ENCODE results near the gene GPR62.

GPR62 gene

GRCh38 chr3:51975852-51976549 lies 20.8 kb downstream of the GPR62 start:
- H3K79me2 ChIP-seq (ENCODE audit: control insufficient read depth, insufficient read depth, low read length, unreplicated experiment) = peaks cover 7% of the 10 kb centered on the region
- no peak overlapping the region for H2AFZ ChIP-seq (ENCODE audit: low read length, unreplicated experiment)
- H3K27me3 ChIP-seq (ENCODE audit: insufficient read depth, low read length) = no peaks in the 10 kb centered on the region
- peaks cover 18% of the 10 kb centered on the region for H3K4me1 ChIP-seq (ENCODE audit: control insufficient read depth, insufficient read depth, low read length, unreplicated experiment)
- no peak overlapping the region for H3K27ac ChIP-seq (ENCODE audit: low read depth, low read length)
- H3K36me3 ChIP-seq (ENCODE audit: insufficient read depth, low read length) = no peaks in the 10 kb centered on the region
- H3K4me3 ChIP-seq (ENCODE audit: low read depth, low read length) = peak overlapping the region; percentile 93

DNA sequence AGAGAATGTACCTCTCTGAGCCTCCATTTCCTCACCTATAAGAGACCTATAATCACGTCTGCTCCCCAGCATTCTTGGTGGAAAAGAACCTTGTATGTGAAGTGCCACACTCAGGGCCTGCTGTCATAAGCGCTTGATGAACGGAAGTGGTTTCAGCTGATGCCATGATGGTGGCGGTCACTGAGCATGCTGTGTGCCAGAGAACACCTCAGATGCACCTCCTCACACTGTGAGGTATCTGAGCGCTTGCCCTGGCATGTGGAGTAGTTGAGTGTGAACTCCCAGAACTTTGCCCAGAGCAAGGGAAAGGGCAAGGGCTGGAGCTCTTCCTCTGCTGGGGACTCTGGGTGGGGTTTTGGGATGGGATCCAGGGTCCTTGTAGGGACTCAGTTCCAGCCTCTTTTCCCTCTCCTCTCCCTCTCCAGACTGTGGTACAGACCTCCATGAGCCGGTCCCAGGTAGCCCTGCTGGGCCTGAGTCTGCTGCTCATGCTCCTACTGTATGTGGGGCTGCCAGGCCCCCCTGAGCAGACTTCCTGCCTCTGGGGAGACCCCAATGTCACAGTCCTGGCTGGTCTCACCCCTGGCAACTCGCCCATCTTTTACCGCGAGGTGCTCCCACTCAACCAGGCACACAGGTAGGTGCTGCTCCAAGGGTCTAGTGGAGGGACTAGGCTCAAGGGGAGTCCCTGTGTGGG lies 22.4 kb downstream of the GPR62 start:
- H3K27me3 ChIP-seq (ENCODE audit: insufficient read depth, low read length) = no peaks in the 10 kb centered on the region
- no peak overlapping the region for H2AFZ ChIP-seq (ENCODE audit: low read length, unreplicated experiment)
- H3K79me2 ChIP-seq (ENCODE audit: control insufficient read depth, insufficient read depth, low read length, unreplicated experiment) = peaks cover 11% of the 10 kb centered on the region
- H3K36me3 ChIP-seq (ENCODE audit: insufficient read depth, low read length) = no peaks in the 10 kb centered on the region
- peaks cover 23% of the 10 kb centered on the region for H3K4me1 ChIP-seq (ENCODE audit: control insufficient read depth, insufficient read depth, low read length, unreplicated experiment)
- H3K27ac ChIP-seq (ENCODE audit: low read depth, low read length) = no peak overlapping the region
- no peak overlapping the region for H3K4me3 ChIP-seq (ENCODE audit: low read depth, low read length)

- Histone ChIP-seq H3K4me1 (ENCODE audit: control insufficient read depth, insufficient read depth, low read length, unreplicated experiment) (peaks cover 23% of the 10 kb centered on the region), H3K4me3 (ENCODE audit: low read depth, low read length) (no peak overlapping the region), H3K36me3 (ENCODE audit: insufficient read depth, low read length) (no peaks in the 10 kb centered on the region), H3K79me2 (ENCODE audit: control insufficient read depth, insufficient read depth, low read length, unreplicated experiment) (peaks cover 11% of the 10 kb centered on the region), H3K27ac (ENCODE audit: low read depth, low read length) (no peak overlapping the region), H2AFZ (ENCODE audit: low read length, unreplicated experiment) (no peak overlapping the region), H3K27me3 (ENCODE audit: insufficient read depth, low read length) (no peaks in the 10 kb centered on the region)
These were observed 22.9 kb downstream of the GPR62 start for GRCh38 chr3:51978143-51978502.

- H3K36me3 ChIP-seq (ENCODE audit: insufficient read depth, low read length) = no peaks in the 10 kb centered on the region
- H3K27ac ChIP-seq (ENCODE audit: low read depth, low read length) = no peak overlapping the region
- H3K27me3 ChIP-seq (ENCODE audit: insufficient read depth, low read length) = no peaks in the 10 kb centered on the region
- H2AFZ ChIP-seq (ENCODE audit: low read length, unreplicated experiment) = no peak overlapping the region
- H3K4me3 ChIP-seq (ENCODE audit: low read depth, low read length) = no peak overlapping the region
- H3K79me2 ChIP-seq (ENCODE audit: control insufficient read depth, insufficient read depth, low read length, unreplicated experiment) = peaks cover 13% of the 10 kb centered on the region
- H3K4me1 ChIP-seq (ENCODE audit: control insufficient read depth, insufficient read depth, low read length, unreplicated experiment) = peaks cover 23% of the 10 kb centered on the region
These were observed 25.1 kb downstream of the GPR62 start for GRCh38 chr3:51980253-51980652.

- Histone ChIP-seq H3K36me3 (ENCODE audit: insufficient read depth, low read length) (no peaks in the 10 kb centered on the region), H2AFZ (ENCODE audit: low read length, unreplicated experiment) (peak overlapping the region; percentile 40), H3K27me3 (ENCODE audit: insufficient read depth, low read length) (no peaks in the 10 kb centered on the region), H3K4me1 (ENCODE audit: control insufficient read depth, insufficient read depth, low read length, unreplicated experiment) (peaks cover 14% of the 10 kb centered on the region), H3K27ac (ENCODE audit: low read depth, low read length) (peak overlapping the region; percentile 77), H3K79me2 (ENCODE audit: control insufficient read depth, insufficient read depth, low read length, unreplicated experiment) (peaks cover 13% of the 10 kb centered on the region), H3K4me3 (ENCODE audit: low read depth, low read length) (peak overlapping the region; percentile 85)
These were observed 27.2 kb downstream of the GPR62 start for GRCh38 chr3:51982352-51982837.

DNA sequence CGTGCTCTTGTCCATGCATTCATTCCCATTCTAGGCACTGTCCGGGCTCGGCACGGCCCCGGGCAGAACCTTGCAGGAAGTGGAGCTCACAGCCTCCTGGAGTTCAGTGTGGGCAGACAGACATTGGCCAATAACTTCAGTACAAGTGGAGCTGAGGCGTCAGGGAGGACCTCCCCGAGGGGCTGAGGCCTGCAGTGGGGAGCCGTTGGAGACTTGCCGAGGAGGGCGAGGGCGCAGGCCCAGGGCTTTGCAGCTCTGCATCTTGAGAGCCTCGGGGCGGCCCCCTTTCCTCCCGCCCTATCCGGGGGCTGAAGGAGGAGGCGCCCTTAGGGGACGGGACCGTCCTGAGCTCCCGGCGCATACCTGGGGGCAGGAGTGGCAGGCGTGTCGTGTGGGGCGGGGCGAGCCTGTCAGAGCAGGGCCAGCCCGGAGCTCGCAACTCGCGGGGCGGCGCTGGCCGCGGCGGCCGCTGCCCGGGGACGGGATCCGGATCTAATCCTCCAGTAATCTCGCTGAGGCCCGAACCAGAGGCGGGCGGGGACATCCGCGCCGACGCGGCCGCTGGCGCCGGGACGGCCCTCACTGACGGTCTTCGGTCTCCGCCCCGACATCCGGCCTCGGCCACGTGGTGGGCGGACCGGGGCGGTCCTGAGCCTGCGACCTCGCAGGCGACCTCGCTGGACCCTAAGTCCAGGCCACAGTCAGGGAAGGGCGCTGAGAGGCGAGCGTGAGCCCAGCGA lies 27.8 kb downstream of the GPR62 start, which contains the start of gene ACY1:
Gene ACY1 (plus strand): TSS at position 698 of the 740 bp plus-strand sequence. CDS start 530 bp downstream, outside the sequence.
- Histone ChIP-seq H3K36me3 (ENCODE audit: insufficient read depth, low read length) (no peaks in the 10 kb centered on the region), H3K27ac (ENCODE audit: low read depth, low read length) (peak within 1 kb of the TSS; percentile 77), H2AFZ (ENCODE audit: low read length, unreplicated experiment) (peak within 1 kb of the TSS; percentile 40), H3K4me1 (ENCODE audit: control insufficient read depth, insufficient read depth, low read length, unreplicated experiment) (peaks cover 14% of the 10 kb centered on the region), H3K27me3 (ENCODE audit: insufficient read depth, low read length) (no peaks in the 10 kb centered on the region), H3K79me2 (ENCODE audit: control insufficient read depth, insufficient read depth, low read length, unreplicated experiment) (peaks cover 13% of the 10 kb centered on the region), H3K4me3 (ENCODE audit: low read depth, low read length) (peak within 1 kb of the TSS; percentile 85)

GRCh38 chr3:51983578-51984268 lies 28.5 kb downstream of the GPR62 start:
- Histone ChIP-seq H3K4me3 (ENCODE audit: low read depth, low read length) (peak overlapping the region; percentile 85), H2AFZ (ENCODE audit: low read length, unreplicated experiment) (no peak overlapping the region), H3K27me3 (ENCODE audit: insufficient read depth, low read length) (no peaks in the 10 kb centered on the region), H3K36me3 (ENCODE audit: insufficient read depth, low read length) (no peaks in the 10 kb centered on the region), H3K27ac (ENCODE audit: low read depth, low read length) (peak overlapping the region; percentile 77), H3K79me2 (ENCODE audit: control insufficient read depth, insufficient read depth, low read length, unreplicated experiment) (peaks cover 13% of the 10 kb centered on the region), H3K4me1 (ENCODE audit: control insufficient read depth, insufficient read depth, low read length, unreplicated experiment) (peaks cover 14% of the 10 kb centered on the region)

- H3K79me2 ChIP-seq (ENCODE audit: control insufficient read depth, insufficient read depth, low read length, unreplicated experiment) = peaks cover 13% of the 10 kb centered on the region
- no peaks in the 10 kb centered on the region for H3K36me3 ChIP-seq (ENCODE audit: insufficient read depth, low read length)
- peak overlapping the region; percentile 77 for H3K27ac ChIP-seq (ENCODE audit: low read depth, low read length)
- no peaks in the 10 kb centered on the region for H3K27me3 ChIP-seq (ENCODE audit: insufficient read depth, low read length)
- peaks cover 14% of the 10 kb centered on the region for H3K4me1 ChIP-seq (ENCODE audit: control insufficient read depth, insufficient read depth, low read length, unreplicated experiment)
- H3K4me3 ChIP-seq (ENCODE audit: low read depth, low read length) = peak overlapping the region; percentile 85
- no peak overlapping the region for H2AFZ ChIP-seq (ENCODE audit: low read length, unreplicated experiment)
These were observed 29.1 kb downstream of the GPR62 start for GRCh38 chr3:51984269-51984647.

DNA sequence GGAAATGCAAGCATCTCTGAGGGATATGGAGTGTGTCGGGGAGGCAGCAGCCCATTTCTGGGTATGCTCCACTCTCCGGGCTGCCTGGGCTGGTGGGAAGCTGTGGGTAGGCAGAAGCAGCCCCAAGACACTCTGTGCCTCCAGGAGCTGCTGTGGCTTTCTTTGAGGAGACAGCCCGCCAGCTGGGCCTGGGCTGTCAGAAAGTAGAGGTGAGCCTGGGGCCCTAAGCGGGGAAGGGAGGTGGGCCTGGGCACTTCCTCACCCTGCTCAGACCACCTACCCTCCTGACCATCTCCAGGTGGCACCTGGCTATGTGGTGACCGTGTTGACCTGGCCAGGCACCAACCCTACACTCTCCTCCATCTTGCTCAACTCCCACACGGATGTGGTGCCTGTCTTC lies 29.9 kb downstream of the GPR62 start:
- Histone ChIP-seq H3K79me2 (ENCODE audit: control insufficient read depth, insufficient read depth, low read length, unreplicated experiment) (peaks cover 13% of the 10 kb centered on the region), H2AFZ (ENCODE audit: low read length, unreplicated experiment) (no peak overlapping the region), H3K4me1 (ENCODE audit: control insufficient read depth, insufficient read depth, low read length, unreplicated experiment) (peaks cover 14% of the 10 kb centered on the region), H3K36me3 (ENCODE audit: insufficient read depth, low read length) (no peaks in the 10 kb centered on the region), H3K27ac (ENCODE audit: low read depth, low read length) (no peak overlapping the region), H3K4me3 (ENCODE audit: low read depth, low read length) (no peak overlapping the region), H3K27me3 (ENCODE audit: insufficient read depth, low read length) (no peaks in the 10 kb centered on the region)

Data from ACC112 (cell line).